HG03565 (cell line): ENCODE data around the gene PLEKHG4.

Experiments used
- ATAC-seq: cut with Tn5 transposase; IDR thresholded peaks from one replicate; pipeline ENCODE4 v1.9.1; 2021; ENCODE audit warnings: mild to moderate bottlenecking, moderate library complexity; ENCODE audit not compliant: unreplicated experiment

Gene PLEKHG4

GRCh38 chr16:67279296-67280089 lies at the start of gene PLEKHG4:
Gene PLEKHG4, plus strand, starts transcription at chr16:67279532. Its CDS starts 513 bp downstream, at chr16:67280045.
- peak; percentile 57 for ATAC-seq

DNA sequence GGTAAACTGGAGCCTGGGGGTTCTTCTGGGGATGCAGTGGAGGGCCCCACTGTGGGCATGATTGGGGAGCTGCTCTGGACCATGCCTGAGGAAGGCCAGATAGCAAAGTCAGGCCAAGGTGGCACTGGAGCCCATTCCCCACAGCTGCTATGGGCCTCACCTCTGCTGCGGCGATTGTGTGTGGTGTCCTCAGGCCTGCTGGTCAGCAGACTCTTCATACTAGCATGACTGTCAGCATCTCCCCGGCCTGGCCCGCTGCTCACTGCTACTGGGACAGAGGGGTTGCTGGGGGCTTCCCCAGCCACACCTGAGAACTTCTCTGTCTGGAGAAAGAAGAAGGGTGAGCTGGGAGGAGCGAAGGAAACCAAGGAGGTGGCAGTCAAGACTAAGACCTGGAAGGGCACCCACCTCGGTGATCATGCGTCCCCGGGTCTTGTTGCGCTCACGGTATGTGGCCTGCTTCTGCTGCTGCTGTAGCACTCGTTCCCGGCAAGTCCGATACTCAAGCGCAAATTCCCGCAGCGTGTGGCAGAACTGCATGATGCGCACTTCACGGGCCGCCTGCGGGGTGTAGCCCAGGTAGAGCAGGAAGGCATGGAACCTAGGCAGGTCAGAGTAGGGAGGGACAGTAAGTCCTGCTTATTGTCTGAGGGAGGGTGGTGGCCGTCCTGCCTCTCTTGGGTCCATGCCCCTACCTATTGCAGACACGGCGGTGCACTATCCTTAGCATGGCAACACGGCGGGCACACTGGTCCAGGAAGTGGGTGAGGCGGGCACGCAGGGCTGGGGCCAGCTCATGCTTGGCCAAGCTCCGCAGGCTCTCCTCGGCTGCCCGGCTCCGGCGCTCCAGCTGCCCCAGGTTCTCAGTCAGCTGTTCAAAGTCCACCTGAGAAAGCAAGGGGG lies 49.2 kb upstream of the PLEKHG4 start:
- ATAC-seq: no peak

DNA sequence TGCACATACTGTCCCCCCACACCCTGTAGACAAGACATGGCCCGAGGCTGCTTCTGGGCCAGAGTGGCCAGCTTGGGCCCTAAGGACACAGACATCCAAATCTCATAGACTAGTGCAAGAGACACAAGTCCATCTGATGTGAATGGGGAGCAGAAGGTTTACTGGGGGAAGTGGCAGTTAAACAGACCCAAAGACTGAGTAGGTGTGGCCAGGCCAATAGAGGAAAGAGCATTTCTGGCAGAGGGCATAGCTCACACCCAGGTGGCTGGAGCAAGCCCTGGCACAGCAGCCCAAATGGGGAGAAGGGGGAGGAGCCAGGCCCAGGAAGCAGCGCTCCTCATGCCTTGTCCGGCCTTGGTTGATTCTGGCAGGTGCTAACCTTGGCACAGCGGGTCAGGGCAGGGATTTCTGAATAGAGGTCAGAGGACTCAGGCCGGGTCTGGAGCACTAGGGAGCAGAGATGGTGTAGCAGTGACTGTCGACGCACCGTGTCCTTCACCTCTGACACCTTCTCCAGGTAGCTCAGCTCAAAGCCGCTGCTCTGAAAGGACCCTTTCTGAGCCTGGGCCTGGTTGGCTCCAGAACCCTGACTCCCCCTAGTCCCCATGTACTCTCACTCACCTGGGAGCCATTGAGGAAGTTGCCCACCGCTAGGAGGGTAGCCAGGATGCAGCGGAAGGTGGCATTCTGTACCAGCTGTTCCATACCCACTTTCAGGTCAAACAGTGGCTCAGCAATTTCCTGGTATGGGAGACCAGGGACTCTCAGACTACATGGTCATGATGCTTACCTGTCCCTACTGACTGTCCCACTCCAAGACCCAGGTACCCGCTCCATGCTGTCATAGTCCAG lies 48.3 kb upstream of the PLEKHG4 start:
- no peak for ATAC-seq

- ATAC-seq: no peak
These were observed 45.7 kb upstream of the PLEKHG4 start for GRCh38 chr16:67233596-67233995.

GRCh38 chr16:67234180-67234597 lies 45.1 kb upstream of the PLEKHG4 start:
- ATAC-seq: no peak

- no peak for ATAC-seq
These were observed 43.3 kb upstream of the PLEKHG4 start for GRCh38 chr16:67235816-67236562.

DNA sequence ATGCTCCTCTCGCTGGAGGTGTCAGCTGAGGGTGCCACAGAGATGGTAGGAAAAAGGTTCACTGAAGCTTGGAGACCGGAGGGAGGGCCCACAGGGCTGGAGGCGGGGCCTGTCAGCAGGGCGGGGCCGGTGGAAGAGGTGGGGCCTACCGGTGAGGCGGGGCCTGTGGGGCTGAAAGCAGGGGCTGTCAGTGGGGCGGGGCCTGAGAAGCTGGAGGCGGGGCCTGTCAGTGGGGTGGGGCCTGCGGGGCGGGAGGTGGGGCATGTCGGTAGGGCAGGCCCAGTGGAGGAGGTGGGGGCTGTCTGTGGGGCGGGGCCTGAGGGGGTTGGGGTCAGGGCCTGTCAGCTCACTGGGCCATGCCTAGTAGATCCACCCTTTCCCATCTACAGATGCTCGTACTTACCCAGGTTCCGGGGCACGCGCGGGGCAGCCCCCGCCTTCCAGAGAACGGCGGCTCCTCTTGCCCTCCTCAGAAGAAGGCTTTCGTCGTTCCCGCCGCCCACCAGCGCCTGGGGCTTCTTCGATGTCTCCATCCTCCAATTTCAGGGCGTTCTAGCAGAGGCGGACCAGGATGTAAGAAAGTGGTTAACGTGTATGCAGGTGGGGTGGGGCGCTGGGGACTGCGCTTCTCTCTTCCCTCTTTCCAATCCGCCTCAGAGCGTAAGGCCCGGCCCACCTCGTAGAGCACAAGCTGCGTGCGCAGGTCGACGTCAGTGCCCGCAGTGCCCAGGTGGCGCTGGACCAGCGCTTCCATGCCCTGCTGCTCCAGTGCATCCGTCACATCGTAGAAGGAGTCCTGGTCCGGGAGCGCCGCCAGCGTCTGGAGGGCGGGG lies 42.6 kb upstream of the PLEKHG4 start:
- no peak for ATAC-seq

DNA sequence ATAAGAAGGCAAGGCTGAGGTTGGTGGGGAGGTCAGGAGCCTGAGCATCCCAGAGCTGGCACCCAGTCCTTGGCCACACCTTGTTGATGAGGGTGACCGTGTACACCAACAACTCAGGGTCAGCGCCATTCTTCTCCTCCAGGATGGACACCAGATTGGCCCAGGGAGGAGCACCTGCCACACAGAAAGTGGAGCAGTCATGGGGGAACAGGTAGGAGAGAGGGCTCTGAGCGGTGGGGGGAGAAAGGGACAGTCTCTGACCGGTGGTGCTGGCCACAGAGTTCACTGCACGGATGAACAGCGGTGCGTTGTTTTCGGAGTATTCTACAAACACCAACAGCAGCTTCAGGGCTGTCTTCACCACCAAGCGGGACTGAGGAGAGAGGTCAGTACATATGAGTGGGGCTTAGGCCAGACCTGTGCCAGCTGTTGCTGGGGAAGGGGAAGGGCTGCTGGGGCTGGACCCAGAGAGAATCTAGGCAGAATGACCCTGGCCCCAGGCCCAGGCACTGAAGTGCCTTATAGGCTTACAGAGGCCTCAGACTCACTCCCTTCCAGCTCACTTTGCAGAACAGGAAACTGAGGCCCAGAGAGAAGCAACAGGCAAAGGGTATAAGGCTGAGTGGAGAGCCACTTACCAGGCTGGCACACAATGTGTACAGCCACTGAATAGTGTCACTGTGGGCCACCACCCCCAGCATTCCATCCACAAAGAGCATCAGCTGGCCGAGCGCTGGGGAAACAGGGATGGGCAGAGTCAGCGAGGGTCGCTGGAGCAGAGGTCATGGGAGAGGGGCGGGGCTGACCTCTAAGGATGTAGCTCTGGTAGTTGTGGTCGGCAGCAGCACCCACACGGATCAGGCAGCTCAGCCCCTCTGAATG lies 41.7 kb upstream of the PLEKHG4 start:
- ATAC-seq: no peak

GRCh38 chr16:67238278-67238575 lies 41.1 kb upstream of the PLEKHG4 start:
- no peak for ATAC-seq

GRCh38 chr16:67238806-67239470 lies 40.4 kb upstream of the PLEKHG4 start:
- ATAC-seq: no peak

DNA sequence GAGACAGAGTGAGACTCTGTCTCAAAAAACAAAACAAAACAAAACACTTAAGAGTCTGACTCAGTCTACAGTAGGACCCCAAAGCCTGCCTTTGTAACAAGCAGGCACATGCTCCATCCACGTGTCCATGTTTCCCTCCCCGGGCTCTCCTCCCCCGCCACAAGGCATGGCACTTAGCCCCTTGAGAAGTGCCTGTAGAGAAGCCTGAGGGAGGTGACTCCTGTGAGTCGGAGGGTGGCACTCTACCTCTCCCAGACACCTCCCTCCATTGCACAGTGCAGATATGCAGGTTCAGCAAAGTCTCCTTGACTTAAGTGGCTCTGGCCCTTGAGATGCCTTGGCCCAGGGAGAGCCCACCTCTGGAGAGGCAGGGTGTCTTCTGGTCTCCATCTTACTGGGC lies 38.8 kb upstream of the PLEKHG4 start:
- ATAC-seq: no peak

DNA sequence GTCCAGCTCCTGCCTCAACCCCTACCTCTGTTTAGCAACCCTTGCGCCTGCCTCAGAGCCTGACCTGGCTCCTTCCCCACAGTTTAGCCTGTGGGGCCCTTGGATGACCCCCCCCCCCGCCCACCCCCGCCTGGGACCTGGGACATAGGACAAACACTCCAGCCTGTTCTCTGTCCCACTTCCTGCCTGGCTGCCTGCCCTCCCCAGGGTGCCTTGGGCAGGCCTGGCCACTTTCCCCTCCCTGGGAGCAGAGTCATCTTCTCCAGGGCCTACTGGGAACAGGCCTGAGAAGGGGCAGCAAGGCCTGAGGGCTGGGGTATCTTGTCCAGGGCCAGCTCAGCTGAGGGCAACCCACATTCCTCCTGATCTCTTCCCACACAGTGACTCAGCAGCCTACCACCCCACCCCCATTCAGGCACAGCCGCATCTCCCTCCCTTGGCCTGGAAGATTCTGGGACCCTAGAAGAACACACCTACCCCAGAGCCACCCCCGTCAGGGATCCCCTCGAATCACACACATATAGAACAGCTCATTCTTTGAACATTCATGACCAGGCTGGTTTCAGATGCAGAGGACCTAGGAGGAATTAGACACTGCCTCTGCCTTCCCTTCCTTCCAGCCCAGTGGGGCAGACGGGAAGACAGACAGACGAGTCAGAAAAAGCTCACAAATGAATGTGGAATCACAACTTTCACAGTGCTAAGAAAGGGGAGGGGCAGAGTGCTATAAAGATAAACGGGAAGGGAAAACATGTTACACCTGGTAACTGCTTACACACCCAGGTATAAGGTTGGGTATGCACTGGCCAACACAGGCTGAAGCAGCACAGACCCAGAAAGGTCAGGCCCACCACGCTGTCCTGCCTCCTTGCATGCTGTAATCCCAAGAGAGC lies 38.1 kb upstream of the PLEKHG4 start:
- no peak for ATAC-seq

GRCh38 chr16:67242138-67242730 lies 37.1 kb upstream of the PLEKHG4 start:
- no peak for ATAC-seq

GRCh38 chr16:67243481-67243880 lies 35.9 kb upstream of the PLEKHG4 start:
- no peak for ATAC-seq

- ATAC-seq: peak; percentile 52
These were observed 34.7 kb upstream of the PLEKHG4 start for GRCh38 chr16:67244387-67245185.

- no peak for ATAC-seq
These were observed 34.1 kb upstream of the PLEKHG4 start for GRCh38 chr16:67245186-67245585.
